ENCODE results near the gene SHISA5. TPM values are rescaled to one million over a fixed set of nuclear protein-coding genes. Genes with fewer than 3 reads are reported as not detected.

The SHISA5 gene
- total and polyA plus RNA-seq, 2 of the 4 experiments (the other 2 are of a cell fraction): 82.3 to 162 TPM

DNA sequence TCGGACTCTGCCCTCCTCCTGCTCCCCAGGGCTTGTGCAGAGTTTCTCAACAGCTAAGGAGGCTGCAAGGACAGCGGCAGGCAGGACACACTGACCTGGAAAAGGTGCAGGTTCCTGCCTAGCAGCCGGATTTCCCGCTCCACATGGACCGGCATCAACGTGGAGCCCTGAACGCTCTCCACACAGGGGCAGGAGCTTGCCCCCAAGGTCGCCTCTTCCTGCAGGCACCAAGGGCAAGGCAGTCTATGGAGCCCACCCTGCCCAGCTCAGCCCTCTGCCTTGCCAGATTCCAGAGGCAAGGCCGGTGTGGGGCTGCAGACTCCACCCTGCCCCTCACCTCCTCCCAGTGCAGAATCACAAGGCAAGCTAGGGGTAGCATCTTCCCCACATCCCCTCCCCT is 84.8 kb downstream of the SHISA5 start:
- no peaks in the 10 kb centered on the region for H3K9me3 ChIP-seq (ENCODE audit: control insufficient read depth, insufficient read depth, low read length)
- POLR2A ChIA-PET (ENCODE audit: unreplicated experiment): no interaction called here
- H2AFZ ChIP-seq (replicated peaks; ENCODE audit: low read length, poor library complexity): no peak overlapping the region
- intact Hi-C loops (cut with micrococcal nuclease) (no loop called here), in situ Hi-C loops (cut with MboI; ENCODE audit: low sequenced_read_pairs) (no loop called here), dilution Hi-C loops (cut with HindIII; ENCODE audit: low sequenced_read_pairs, unreplicated experiment) (no loop called here)
- H2BK15ac ChIP-seq (ENCODE audit: low read depth, low read length): no peak overlapping the region
- no peak overlapping the region for H2AK9ac ChIP-seq (replicated peaks; ENCODE audit: low read depth, low read length, poor library complexity)
- H3K79me1 ChIP-seq (ENCODE audit: low read depth in 1 of 2, low read length in 2 of 2): peaks cover 4 to 19% of the 10 kb centered on the region in 2 experiments; a peak in 3 of 4 replicates
- H3K4me2 ChIP-seq (ENCODE audit: low read depth, low read length): no peak overlapping the region
- H3K4me3 ChIP-seq (ENCODE audit: insufficient read depth, low read depth, low read length): no peak overlapping the region
- TF ChIP-seq RAD21 (IDR thresholded peaks at IDR 0.05; ENCODE audit: low read length) (no peak), POLR2A (IDR thresholded peaks at IDR 0.05; ENCODE audit: low read depth, low read length) (no peak), CTCF (conservative IDR thresholded peaks at IDR 0.05; ENCODE audit: low read depth, low read length) (no peak), RFX5 (IDR thresholded peaks at IDR 0.05; ENCODE audit: low read depth, low read length) (no peak), CEBPB (IDR thresholded peaks at IDR 0.05; ENCODE audit: low read depth, low read length) (no peak), MAZ (IDR thresholded peaks at IDR 0.05; ENCODE audit: borderline replicate concordance, low read depth, low read length) (no peak), RCOR1 (IDR thresholded peaks at IDR 0.05; ENCODE audit: insufficient replicate concordance, low read length) (no peak), SMC3 (IDR thresholded peaks at IDR 0.05; ENCODE audit: low read depth, low read length) (no peak), MAFK (IDR thresholded peaks at IDR 0.05; ENCODE audit: low read depth, low read length) (no peak), CHD1 (IDR thresholded peaks at IDR 0.05; ENCODE audit: low read depth, low read length) (no peak), BHLHE40 (IDR thresholded peaks at IDR 0.05; ENCODE audit: low read depth, low read length) (no peak)
- TF ChIP-seq, protein P1, sequence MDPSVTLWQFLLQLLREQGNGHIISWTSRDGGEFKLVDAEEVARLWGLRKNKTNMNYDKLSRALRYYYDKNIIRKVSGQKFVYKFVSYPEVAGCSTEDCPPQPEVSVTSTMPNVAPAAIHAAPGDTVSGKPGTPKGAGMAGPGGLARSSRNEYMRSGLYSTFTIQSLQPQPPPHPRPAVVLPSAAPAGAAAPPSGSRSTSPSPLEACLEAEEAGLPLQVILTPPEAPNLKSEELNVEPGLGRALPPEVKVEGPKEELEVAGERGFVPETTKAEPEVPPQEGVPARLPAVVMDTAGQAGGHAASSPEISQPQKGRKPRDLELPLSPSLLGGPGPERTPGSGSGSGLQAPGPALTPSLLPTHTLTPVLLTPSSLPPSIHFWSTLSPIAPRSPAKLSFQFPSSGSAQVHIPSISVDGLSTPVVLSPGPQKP (IDR thresholded peaks at IDR 0.05; ENCODE audit: borderline replicate concordance, low read depth, low read length): no peak
- TF ChIP-seq, protein P2, sequence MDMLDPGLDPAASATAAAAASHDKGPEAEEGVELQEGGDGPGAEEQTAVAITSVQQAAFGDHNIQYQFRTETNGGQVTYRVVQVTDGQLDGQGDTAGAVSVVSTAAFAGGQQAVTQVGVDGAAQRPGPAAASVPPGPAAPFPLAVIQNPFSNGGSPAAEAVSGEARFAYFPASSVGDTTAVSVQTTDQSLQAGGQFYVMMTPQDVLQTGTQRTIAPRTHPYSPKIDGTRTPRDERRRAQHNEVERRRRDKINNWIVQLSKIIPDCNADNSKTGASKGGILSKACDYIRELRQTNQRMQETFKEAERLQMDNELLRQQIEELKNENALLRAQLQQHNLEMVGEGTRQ (IDR thresholded peaks at IDR 0.05; ENCODE audit: low read depth, low read length): no peak
- no peak overlapping the region for H4K8ac ChIP-seq (ENCODE audit: low read depth in 2 of 2, low read length in 2 of 2)
- no TSS peak for BruUV-seq (replicated peaks)
- H3K56ac ChIP-seq (ENCODE audit: extremely low read depth, insufficient read depth, low read length): no peak overlapping the region
- H3K4me1 ChIP-seq (ENCODE audit: control insufficient read depth, insufficient read depth, low read length): no peaks in the 10 kb centered on the region
- no peak overlapping the region for H3K14ac ChIP-seq (replicated peaks; ENCODE audit: low read depth, low read length)
- H3K23ac ChIP-seq (ENCODE audit: low read depth, low read length): no peak overlapping the region
- H4K91ac ChIP-seq (ENCODE audit: insufficient read depth, low read depth, low read length): no peak overlapping the region
- 94% methylated on average over 8 of the region's 9 CpGs; no CpG with 5 or more reads in 1 of the 2 experiments for WGBS, 2 experiments (ENCODE audit: extremely low coverage in 2 of 2, insufficient read length in 1 of 2)
- H3K9ac ChIP-seq (ENCODE audit: low read depth, low read length): no peak overlapping the region
- DNase-seq: no peak
- H3K4ac ChIP-seq (ENCODE audit: low read depth, low read length): no peak overlapping the region
- H3K27me3 ChIP-seq (ENCODE audit: control insufficient read depth, insufficient read depth, low read length): no peaks in the 10 kb centered on the region
- peaks cover 1% of the 10 kb centered on the region; the same call in 1 of the 2 replicates for H4K20me1 ChIP-seq (ENCODE audit: insufficient read depth, low read length)
- H3K36me3 ChIP-seq (ENCODE audit: control insufficient read depth, insufficient read depth, low read length): peaks cover 44% of the 10 kb centered on the region
- H2AK5ac ChIP-seq (ENCODE audit: low read depth, low read length): no peak overlapping the region
- no peak overlapping the region for H2BK20ac ChIP-seq (ENCODE audit: low read depth, low read length)
- H2BK120ac ChIP-seq (ENCODE audit: low read depth, low read length): no peak overlapping the region
- H3K18ac ChIP-seq (ENCODE audit: low read depth, low read length): no peak overlapping the region
- no peak overlapping the region for H2BK5ac ChIP-seq (ENCODE audit: low read depth, low read length, poor library complexity, severe bottlenecking)
- no peak overlapping the region for H4K5ac ChIP-seq (ENCODE audit: low read depth, low read length)
- H3K27ac ChIP-seq (ENCODE audit: insufficient read depth, low read length): no peak overlapping the region
- ATAC-seq (ENCODE audit: low read depth): no peak
- CTCF ChIA-PET: interaction anchor here (1.3 kb wide), 1 partner anchor 17 kb away, joined by 4 read pairs; no protein-coding TSS in a partner anchor
- H3K9me1 ChIP-seq (ENCODE audit: insufficient read depth, low read length): no peaks in the 10 kb centered on the region
